GM20431 (cell line): ENCODE data around the gene INSL3.
"Not testable (repeated sequence)": the region's sequence is repeated elsewhere in the genome, so short reads cannot be mapped to it uniquely, and the experiment has no call there.

Experiments used
- in situ Hi-C: fragments of 300-500 bp; cut with MseI, MboI; formaldehyde crosslinking; loops from one replicate; pipeline ENCODE4 v1.15.0; 2020; ENCODE audit warnings: low sequenced_read_pairs; ENCODE audit not compliant: unreplicated experiment

Gene INSL3

DNA sequence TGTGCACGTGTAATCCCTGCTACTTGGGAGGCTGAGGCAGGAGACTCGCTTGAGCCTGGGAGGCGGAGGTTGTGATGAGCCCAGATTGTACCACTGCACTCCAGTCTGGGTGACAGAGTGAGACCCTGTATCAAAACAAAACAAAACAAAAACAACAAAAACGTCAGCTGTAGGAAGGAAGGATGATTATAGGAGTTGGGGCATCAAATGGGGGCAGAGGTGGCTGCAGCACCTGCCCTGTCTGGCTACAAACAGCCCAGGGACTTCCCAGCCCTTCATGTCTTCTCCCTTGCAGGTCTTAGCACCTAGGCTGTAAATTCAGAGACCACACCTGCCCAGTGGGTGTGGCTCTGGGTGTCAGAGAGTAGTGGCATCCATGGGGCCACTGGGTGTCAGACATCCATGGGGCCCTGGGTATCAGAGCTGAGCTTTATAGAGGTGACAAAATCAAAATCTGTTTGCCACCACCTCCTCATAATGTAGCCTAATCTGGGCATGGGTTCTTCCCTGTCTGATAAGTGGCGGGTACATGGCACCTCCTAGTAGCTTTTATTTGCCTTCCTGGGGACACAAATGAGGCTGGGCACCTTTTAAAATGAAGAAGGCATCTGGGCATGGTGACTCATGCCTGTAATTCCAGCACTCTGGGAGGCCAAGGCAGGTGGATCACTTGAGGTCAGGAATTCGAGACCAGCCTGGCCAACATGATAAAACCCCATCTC, 31.1 kb downstream of the INSL3 start:
- in situ Hi-C loops: no loop called here

DNA sequence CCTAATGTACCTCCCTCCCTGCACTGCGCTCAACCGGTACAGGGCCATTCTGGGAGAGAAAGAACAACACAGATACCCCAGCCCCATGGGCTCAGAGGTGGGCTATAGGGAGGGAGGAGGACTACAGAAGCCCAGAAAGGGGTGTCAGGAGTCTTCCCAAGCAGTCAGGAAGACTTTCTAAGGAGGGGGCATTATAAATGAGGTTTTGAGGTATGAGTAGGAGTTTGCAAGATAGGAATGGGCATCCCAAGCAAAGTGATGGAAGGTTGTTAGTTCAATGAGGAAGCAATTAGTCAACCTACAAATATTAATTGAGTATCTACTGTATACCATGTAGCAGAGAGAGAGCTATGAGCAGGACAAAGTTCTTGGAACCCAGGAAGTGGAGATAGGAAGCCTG, 32.7 kb downstream of the INSL3 start:
- in situ Hi-C loops: no loop called here

GRCh38 chr19:17787274-17787913, 33.9 kb downstream of the INSL3 start:
- in situ Hi-C loops: no loop called here

GRCh38 chr19:17784201-17785008, 36.9 kb downstream of the INSL3 start:
- in situ Hi-C loops: no loop called here

DNA sequence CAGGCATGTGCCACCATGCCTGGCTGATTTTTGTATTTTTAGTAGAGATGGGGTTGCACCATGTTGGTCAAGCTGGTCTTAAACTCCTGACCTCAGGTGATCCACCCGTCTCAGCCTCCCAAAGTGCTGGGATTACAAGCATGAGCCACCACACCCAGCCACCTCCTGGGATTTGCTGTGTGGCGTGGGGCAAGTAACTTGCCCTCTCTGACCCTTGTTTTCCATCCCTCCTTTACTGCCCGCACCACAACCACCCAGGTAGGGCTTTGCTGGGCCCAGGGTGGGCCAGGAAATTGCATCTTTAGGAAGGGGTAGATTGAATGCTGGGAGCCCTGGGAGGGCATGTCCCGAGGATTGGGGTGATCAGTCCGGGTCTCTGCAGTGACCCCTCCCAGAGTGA, 37.6 kb downstream of the INSL3 start:
- in situ Hi-C loops: not testable (repeated sequence)

GRCh38 chr19:17780781-17781180, 40.5 kb downstream of the INSL3 start:
- in situ Hi-C loops: no loop called here

- in situ Hi-C loops: no loop called here
Observed at GRCh38 chr19:17778968-17779929, 42.1 kb downstream of the INSL3 start.

- in situ Hi-C loops: no loop called here
Observed at GRCh38 chr19:17778251-17778967, 42.9 kb downstream of the INSL3 start.

DNA sequence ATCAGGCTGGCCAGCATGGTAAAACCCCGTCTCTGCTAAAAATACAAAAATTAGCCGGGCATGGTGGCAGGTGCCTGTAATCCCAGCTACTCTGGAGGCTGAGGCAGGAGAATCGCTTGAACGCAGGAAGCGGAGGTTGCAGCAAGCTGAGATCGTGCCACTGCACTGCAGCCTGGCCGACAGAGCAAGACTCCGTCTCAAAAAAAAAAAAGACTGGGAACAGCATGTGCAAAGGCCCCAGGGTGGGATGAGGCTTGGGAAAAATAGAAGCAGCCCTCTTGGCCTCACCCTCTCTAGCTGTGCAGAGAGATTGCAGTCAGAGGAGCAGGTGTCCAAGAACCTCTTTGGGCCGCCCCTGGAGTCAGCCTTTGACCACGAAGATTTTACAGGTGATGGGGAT, 43.5 kb downstream of the INSL3 start:
- in situ Hi-C loops: not testable (repeated sequence)

- in situ Hi-C loops: no loop called here
Observed at GRCh38 chr19:17775991-17776803, 45.1 kb downstream of the INSL3 start.

GRCh38 chr19:17775245-17775927, 45.9 kb downstream of the INSL3 start:
- in situ Hi-C loops: no loop called here

DNA sequence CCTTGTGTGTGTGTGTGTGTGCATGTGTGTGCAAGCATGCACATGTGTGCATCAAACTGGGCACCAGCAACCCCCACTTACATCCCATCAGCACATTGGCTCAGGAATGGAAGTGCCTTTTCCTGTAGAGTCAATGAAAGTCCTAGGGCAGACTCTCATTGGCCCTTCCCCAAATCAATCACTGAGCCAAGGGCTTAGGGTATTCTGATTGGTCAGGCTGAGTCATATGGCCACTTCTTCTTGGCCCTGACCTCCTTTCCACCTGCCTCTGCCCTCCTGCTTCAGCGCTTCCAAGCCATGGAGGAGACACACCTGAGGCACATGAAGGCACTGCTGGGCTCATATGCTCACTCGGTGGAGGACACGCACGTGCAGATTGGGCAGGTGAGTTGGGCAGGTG, 49.1 kb downstream of the INSL3 start:
- in situ Hi-C loops: loop anchor here (5.0 kb wide), 1 partner anchor 65 kb away; no protein-coding TSS in a partner anchor

DNA sequence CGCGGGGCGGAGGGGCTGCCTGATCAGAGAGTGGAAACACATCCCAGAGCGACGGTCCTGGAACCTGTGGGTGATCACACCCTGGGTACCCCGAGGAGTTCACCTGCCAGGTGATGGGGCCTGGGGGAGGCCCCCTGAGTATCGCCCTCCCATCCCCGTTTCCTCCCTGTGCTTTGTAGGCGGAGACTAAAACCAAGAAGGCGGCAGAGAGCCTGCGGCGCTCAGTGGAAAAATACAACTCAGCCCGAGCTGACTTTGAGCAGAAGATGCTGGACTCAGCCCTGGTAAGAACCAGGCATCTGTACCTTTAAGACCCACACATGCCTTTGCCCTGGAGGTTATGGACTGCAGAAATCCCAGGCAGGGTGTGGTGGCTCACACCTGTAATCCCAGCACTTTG, 50.7 kb downstream of the INSL3 start:
- in situ Hi-C loops: loop anchor here (5.0 kb wide), 1 partner anchor 63 kb away; no protein-coding TSS in a partner anchor

- in situ Hi-C loops: no loop called here
Observed at GRCh38 chr19:17767559-17767958, 53.8 kb downstream of the INSL3 start.

- in situ Hi-C loops: no loop called here
Observed at GRCh38 chr19:17766543-17767131, 54.7 kb downstream of the INSL3 start.
